Gastroesophageal sphincter (tissue), 4 donors: Measurements from ENCODE around the gene CKS2. TPM values are rescaled to one million over a fixed set of nuclear protein-coding genes. Genes with fewer than 3 reads are reported as not detected.

Experiments
- ATAC-seq: fragments of 150-250 bp; one replicate; pipeline ENCODE4 v1.9.1; 2016; ENCODE audit warnings: mild to moderate bottlenecking, moderate library complexity
- H3K27ac ChIP-seq, 4 donors: fragments of 200-600 bp; sonication (generic) in 3 of 4; 1 replicate in 3 of 4; 2 replicates in 1 of 4; pipeline ENCODE4 v1.5.1; 2016 to 2019
- H3K27me3 ChIP-seq: fragments of 200-600 bp; sonication (generic); one replicate; pipeline ENCODE4 v1.5.1; 2019
- H3K36me3 ChIP-seq, 2 donors: fragments of 200-600 bp; sonication (generic); one replicate each; pipeline ENCODE4 v1.5.1; 2019; ENCODE audit warnings: control low read depth in 1 of 2
- H3K4me1 ChIP-seq, 3 donors: fragments of 200-600 bp; sonication (generic); 1 replicate in 2 of 3; 2 replicates in 1 of 3; pipeline ENCODE4 v1.5.1; 2016 to 2019; ENCODE audit warnings: control low read depth in 2 of 3
- H3K4me3 ChIP-seq, 2 donors: fragments of 200-600 bp; sonication (generic); one replicate each; pipeline ENCODE4 v1.5.1; 2019; ENCODE audit warnings: mild to moderate bottlenecking in 1 of 2, moderate library complexity in 1 of 2
- H3K9me3 ChIP-seq, 3 donors: fragments of 200-600 bp; sonication (generic); one replicate each; pipeline ENCODE4 v1.5.1; 2017 to 2019; ENCODE audit warnings: control low read depth in 2 of 3
- EP300 ChIP-seq: sonication (generic); formaldehyde crosslinking; IDR thresholded peaks from one replicate; pipeline ENCODE4 v1.6.1; 2017; ENCODE audit warnings: antibody characterized with exemption, mild to moderate bottlenecking
- POLR2A ChIP-seq, 2 donors: fragments of 450-650 bp; IDR thresholded peaks; one replicate each; pipeline ENCODE4 v1.6.1; 2017; ENCODE audit warnings: antibody characterized with exemption in 2 of 2, mild to moderate bottlenecking in 2 of 2, moderate library complexity in 1 of 2
- POLR2AphosphoS5 ChIP-seq: sonication (generic); formaldehyde crosslinking; IDR thresholded peaks from one replicate; pipeline ENCODE4 v1.6.1; 2017; ENCODE audit warnings: antibody characterized with exemption
- WGBS, 2 donors: methylation state at CpG; one replicate each; pipeline ENCODE4 v1.1.5; 2018; ENCODE audit warnings: low coverage in 1 of 2; 5-methylcytosine and 5-hydroxymethylcytosine counted together
- total RNA-seq, 4 donors: library from RNA; depleted of rRNA; stranded (reverse); fragments of >200 nt; gene quantifications; one replicate each; pipeline ENCODE4 v1.1.0, GENCODE V29; 2016
- TF ChIP-seq, protein P1 (sequence below), 4 experiments: fragments of 200-600 bp in 2 of 4; fragments of 450-650 bp in 2 of 4; sonication (generic) in 1 of 4; IDR thresholded peaks; one replicate each; pipeline ENCODE4 v1.5.1; 2017 to 2019; ENCODE audit warnings: antibody characterized with exemption in 4 of 4, mild to moderate bottlenecking in 2 of 4, moderate library complexity in 2 of 4

CKS2 gene
- total RNA-seq, 4 donors from 2014 or later = 0.81 to 9.9 (median 4.2) TPM

DNA sequence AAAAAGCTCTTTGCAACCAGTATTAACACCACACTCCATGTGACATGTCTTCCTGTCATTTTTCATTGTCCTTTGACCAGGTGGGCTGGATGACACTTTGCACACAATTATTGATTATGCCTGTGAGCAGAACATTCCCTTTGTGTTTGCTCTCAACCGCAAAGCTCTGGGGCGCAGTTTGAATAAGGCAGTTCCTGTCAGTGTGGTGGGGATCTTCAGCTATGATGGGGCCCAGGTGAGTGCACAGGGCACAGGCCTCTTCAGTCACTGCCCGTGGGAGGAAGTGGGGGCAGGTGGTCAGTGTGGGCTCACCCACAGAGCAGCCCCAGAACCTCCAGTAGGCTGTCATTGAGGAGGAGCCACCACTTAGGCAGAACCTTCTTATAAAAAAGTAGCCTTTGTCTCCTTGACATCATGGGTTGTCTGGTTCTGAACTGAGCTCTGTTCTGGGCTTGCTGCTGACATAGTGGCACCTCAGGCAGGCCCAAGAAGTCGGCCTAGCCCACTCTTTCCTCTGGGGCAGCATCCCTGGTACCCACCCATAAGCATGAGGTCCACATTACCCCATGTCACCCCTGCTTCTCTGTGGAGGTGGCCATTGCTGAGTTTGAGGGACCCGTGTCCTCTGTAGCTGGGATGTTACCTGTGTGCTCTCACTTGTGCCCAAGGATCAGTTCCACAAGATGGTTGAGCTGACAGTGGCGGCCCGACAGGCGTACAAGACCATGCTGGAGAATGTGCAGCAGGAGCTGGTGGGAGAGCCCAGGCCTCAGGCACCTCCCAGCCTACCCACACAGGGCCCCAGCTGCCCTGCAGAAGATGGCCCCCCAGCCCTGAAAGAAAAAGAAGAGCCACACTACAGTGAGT lies 46.6 kb downstream of the CKS2 start:
- peaks cover 0 to 100% of the 10 kb centered on the region in 2 donors for H3K36me3 ChIP-seq

DNA sequence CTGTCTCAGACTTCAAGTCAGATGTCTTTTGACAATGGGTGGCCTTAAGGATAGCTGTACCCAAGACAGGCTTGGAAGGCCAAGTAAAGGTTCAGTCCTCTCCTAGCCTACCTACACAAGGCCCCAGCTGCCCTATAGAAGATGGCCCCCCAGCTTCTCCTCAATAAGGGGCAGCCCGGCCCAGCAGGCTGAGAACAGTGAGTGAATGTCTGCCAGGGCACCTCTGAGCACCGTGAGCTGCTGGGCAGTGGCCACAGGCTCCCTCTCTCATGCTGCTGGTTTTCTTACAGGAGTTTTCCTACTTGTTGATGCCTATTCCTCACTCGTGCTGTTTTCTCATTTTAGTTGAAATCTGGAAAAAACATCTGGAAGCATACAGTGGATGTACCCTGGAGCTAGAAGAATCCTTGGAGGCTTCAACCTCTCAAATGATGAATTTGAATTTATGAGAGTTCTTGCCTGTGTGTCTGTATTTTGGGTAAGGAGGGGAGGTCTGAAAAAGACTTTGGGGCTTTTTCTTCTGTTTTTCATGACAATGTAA lies 47.5 kb downstream of the CKS2 start:
- TF ChIP-seq POLR2AphosphoS5 (no peak), EP300 (no peak), POLR2A (IDR thresholded peaks at IDR 0.05) (no peak)
- TF ChIP-seq, protein P1, sequence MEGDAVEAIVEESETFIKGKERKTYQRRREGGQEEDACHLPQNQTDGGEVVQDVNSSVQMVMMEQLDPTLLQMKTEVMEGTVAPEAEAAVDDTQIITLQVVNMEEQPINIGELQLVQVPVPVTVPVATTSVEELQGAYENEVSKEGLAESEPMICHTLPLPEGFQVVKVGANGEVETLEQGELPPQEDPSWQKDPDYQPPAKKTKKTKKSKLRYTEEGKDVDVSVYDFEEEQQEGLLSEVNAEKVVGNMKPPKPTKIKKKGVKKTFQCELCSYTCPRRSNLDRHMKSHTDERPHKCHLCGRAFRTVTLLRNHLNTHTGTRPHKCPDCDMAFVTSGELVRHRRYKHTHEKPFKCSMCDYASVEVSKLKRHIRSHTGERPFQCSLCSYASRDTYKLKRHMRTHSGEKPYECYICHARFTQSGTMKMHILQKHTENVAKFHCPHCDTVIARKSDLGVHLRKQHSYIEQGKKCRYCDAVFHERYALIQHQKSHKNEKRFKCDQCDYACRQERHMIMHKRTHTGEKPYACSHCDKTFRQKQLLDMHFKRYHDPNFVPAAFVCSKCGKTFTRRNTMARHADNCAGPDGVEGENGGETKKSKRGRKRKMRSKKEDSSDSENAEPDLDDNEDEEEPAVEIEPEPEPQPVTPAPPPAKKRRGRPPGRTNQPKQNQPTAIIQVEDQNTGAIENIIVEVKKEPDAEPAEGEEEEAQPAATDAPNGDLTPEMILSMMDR (IDR thresholded peaks at IDR 0.05) = no peak
- H3K36me3 ChIP-seq = peaks cover 0 to 99% of the 10 kb centered on the region in 2 donors
- no peak for ATAC-seq

More for the DNA sequence above, 46.6 kb downstream of the CKS2 start:
- Histone ChIP-seq H3K27ac (no peak overlapping the region), H3K9me3 (no peaks in the 10 kb centered on the region), H3K4me3 (no peak overlapping the region), H3K4me1 (peaks cover 0 to 31% (median 0%) of the 10 kb centered on the region in 3 donors), H3K27me3 (no peaks in the 10 kb centered on the region)
- TF ChIP-seq, protein P1 (IDR thresholded peaks at IDR 0.05) = no peak
- TF ChIP-seq EP300 (no peak), POLR2AphosphoS5 (no peak), POLR2A (IDR thresholded peaks at IDR 0.05) (no peak)
- ATAC-seq = no peak
- 80 to 100% methylated on average over 1 of the region's 8 CpGs for WGBS, 2 donors

DNA sequence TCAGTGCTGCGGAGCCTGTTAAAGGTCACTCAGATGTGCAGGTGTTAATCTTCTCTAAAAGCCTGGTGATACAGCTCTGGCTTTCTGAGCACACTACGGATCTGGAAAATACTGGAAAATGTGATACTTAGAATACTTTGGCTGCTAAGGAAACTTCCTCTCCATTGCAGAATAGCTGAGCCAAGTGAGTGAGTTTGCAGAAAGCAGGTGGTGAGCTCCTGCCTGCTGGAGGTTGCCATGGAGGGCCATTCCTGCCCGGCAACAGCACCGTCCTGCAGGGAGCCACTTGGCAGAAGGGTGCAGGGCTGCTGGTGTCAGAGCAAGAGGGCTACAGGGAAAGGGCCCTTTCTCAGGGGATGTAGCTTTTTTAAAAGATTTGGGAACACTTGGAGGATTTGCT lies 48.0 kb downstream of the CKS2 start:
- Histone ChIP-seq H3K4me3 (no peak overlapping the region), H3K36me3 (peaks cover 0 to 99% of the 10 kb centered on the region in 2 donors), H3K9me3 (no peaks in the 10 kb centered on the region), H3K4me1 (peaks cover 0 to 16% (median 0%) of the 10 kb centered on the region in 3 donors), H3K27me3 (no peaks in the 10 kb centered on the region), H3K27ac (no peak overlapping the region)
- 64 to 70% methylated on average over 2 to 4 of the region's 4 CpGs for WGBS, 2 donors
- no peak for TF ChIP-seq POLR2AphosphoS5
- TF ChIP-seq, protein P1 (IDR thresholded peaks at IDR 0.05) = no peak
- TF ChIP-seq POLR2A (IDR thresholded peaks at IDR 0.05) = no peak
- TF ChIP-seq EP300 = no peak
- no peak for ATAC-seq

More for the DNA sequence above, 47.5 kb downstream of the CKS2 start:
- Histone ChIP-seq H3K4me1 (peaks cover 0 to 22% (median 0%) of the 10 kb centered on the region in 3 donors), H3K9me3 (no peaks in the 10 kb centered on the region), H3K27ac (no peak overlapping the region), H3K4me3 (no peak overlapping the region), H3K27me3 (no peaks in the 10 kb centered on the region)
- WGBS, 2 donors = 68% methylated on average over 2 of the region's 3 CpGs; no CpG with 5 or more reads in 1 of the 2 donors

DNA sequence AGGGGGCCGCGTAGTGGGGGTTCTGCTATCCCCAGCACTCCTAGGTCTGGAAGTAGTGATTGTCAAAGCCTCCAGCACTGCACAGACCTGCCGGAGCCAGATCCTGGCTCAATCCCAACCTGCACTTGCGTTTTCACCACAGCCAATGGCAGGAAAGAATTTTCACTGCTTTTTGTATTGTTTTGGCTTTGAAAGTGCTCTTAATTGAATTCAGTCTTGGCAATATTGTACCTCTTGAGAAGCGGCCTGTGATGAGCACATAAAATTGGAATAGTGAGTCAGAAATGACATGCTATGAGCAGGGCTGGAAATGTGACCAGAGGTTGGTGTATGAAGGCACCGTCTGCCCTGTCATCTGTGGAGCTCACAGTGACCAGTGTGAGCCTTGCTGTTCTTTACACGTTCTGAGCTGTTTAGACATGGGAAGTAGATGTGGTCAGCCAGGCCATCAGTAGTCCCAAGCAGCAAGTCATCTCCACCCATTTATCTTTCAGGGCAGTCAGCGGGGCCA lies 48.8 kb downstream of the CKS2 start:
- H3K4me3 ChIP-seq = no peak overlapping the region
- peak overlapping the region in 2 of 4 donors; percentile 11 to 24 for H3K27ac ChIP-seq
- H3K27me3 ChIP-seq = no peaks in the 10 kb centered on the region
- H3K36me3 ChIP-seq = peaks cover 0 to 94% of the 10 kb centered on the region in 2 donors
- 47 to 69% methylated on average over 4 to 7 of the region's 8 CpGs for WGBS, 2 donors
- peaks cover 0 to 15% (median 0%) of the 10 kb centered on the region in 3 donors for H3K4me1 ChIP-seq
- no peak for ATAC-seq
- H3K9me3 ChIP-seq = no peaks in the 10 kb centered on the region
- TF ChIP-seq, protein P1 (IDR thresholded peaks at IDR 0.05) = no peak
